T-helper 9 cell (primary cell): ENCODE data around the gene KIR2DL4.
"Not testable (repeated sequence)": the region's sequence is repeated elsewhere in the genome, so short reads cannot be mapped to it uniquely, and the experiment has no call there.

Experiments
- DNase-seq: peaks from one replicate; pipeline ENCODE4 v3.0.0-alpha.2; 2020
- total RNA-seq, 2 donors: gene quantifications; one replicate each; lab custom pipeline; 2026; lab: John Stamatoyannopoulos, UW

The KIR2DL4 gene
- total RNA-seq: 0 reads per million in 2 donors

DNA sequence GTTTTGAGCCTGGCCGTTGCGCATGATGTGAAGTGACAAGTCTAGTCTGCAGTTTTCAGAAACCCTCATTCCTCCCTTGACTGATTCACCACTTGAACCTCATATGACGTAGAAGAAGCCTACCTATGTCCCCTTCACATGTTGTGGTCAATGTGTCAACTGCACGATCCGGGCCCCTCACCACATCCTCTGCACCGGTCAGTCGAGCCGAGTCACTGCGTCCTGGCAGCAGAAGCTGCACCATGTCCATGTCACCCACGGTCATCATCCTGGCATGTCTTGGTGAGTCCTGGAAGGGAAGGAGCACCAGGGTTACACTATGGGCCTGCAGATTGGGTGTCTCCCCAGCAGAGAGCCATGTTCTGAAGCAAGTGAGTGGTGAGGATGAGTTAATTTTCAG, at the start of gene KIR2DL4:
TSS of gene KIR2DL4 (plus strand) at position 201 of the 400 bp plus-strand sequence. CDS start at position 243, 42 bp downstream.
- no peak for DNase-seq

- DNase-seq: not testable (repeated sequence)
Observed at GRCh38 chr19:54756204-54757110, 47.0 kb upstream of the KIR2DL4 start.

- DNase-seq: not testable (repeated sequence)
Observed at GRCh38 chr19:54758577-54758976, 44.8 kb upstream of the KIR2DL4 start.

- DNase-seq: not testable (repeated sequence)
Observed at GRCh38 chr19:54764219-54764618, 39.2 kb upstream of the KIR2DL4 start.

DNA sequence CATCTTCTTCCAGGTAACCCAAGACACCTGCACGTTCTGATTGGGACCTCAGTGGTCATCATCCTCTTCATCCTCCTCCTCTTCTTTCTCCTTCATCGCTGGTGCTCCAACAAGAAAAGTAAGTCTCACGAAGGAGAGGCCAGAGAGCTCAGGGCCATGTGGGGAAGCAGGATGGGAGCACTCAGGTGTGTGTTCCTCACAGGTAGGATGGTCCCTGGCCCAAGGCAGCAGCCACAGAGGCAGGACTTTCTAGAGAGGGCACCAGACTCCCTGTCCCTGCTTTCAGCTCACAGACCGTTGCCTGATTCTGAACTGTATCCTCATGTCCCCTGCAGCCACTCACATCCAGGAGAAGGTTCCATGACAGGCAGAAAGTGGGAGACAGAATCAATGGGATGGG, 36.9 kb upstream of the KIR2DL4 start:
- not testable (repeated sequence) for DNase-seq

DNA sequence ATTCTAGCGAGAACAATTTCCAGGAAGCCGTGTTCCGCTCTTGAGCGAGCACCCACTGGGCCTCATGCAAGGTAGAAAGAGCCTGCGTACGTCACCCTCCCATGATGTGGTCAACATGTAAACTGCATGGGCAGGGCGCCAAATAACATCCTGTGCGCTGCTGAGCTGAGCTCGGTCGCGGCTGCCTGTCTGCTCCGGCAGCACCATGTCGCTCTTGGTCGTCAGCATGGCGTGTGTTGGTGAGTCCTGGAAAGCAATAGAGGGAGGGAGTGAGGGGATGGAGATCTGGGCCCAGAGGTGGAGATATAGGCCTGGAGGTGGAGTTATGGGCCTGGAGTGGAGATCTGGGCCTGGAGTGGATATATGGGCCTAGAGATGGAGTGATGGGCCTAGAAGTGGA, 33.8 kb upstream of the KIR2DL4 start, which contains the start of gene KIR2DL1:
TSS of gene KIR2DL1 (plus strand) at position 148 of the 400 bp plus-strand sequence. CDS start at position 206, 58 bp downstream.
- not testable (repeated sequence) for DNase-seq

DNA sequence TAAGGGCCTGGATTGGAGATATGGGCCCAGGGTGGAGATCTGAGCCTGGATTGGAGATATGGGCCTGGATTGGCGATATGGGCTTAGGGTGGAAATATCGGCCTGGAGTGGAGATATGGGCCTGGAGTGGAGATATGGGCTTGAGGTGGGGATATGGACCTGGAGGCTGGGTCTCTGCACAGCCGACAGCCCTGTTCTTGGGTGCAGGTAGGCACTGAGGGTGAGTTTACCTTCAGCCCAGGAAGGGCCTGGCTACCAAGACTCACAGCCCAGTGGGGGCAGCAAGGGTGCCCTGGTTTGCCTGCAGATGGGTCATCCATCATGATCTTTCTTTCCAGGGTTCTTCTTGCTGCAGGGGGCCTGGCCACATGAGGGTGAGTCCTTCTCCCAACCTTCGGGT, 32.9 kb upstream of the KIR2DL4 start:
- DNase-seq: not testable (repeated sequence)

DNA sequence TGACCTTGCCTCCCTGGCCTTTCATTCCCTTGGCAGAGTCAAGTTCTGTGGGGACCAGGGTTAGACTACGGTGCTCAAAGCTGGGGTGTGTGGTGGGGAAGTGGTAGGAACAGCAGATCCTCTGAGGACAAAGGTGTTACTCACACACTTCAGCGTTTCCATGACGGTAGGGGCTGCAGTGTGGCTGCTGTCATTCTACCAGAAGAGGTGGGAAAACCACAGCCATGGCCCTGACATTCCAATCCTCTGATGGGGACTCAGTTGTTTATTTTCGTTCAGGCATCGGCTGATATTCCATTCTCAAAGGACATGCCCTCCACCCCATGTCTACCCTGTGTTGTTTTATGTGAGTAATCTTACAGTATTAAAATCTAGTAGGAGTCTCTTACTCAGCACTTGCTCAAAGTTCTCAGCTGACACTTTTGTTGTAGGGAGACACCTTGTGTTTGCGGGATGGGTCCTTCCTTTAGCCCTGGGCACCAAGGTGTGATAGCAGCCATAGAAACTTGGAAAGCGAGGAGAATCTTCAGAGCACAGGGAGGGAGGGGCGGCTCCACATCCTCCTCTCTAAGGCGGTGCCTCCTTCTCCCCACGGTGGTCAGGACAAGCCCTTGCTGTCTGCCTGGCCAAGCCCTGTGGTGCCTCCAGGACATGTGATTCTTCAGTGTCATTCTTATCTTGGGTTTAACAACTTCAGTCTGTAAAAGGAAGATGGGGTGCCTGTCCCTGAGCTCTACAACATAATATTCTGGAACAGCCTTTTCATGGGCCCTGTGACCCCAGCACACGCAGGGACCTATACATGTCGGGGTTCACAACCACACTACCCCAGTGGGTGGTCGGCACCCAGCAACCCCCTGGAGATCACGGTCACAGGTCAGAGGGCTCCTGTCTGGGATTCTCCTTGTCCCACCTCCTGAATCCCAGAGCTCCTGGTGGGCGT, 32.1 kb upstream of the KIR2DL4 start:
- not testable (repeated sequence) for DNase-seq

- DNase-seq: not testable (repeated sequence)
Observed at GRCh38 chr19:54772666-54773065, 30.7 kb upstream of the KIR2DL4 start.

GRCh38 chr19:54775095-54775815, 28.2 kb upstream of the KIR2DL4 start:
- not testable (repeated sequence) for DNase-seq

DNA sequence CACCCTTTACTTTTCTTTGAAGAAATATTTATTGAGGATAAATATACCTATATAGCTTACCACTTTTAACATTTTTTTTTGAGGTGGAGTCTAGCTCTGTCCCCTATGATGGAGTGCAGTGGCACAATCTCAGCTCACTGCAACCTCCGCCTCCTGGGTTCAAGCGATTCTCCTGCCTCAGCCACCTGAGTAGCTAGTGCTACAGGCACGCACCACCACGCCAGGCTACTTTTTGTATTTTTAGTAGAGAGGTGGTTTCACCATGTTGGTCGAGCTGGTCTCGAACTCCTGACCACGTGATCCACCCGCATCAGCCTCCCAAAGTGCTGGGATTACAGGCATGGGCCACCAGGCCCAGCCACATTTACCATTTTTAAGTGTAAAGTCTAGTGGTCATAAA, 27.6 kb upstream of the KIR2DL4 start:
- not testable (repeated sequence) for DNase-seq

DNA sequence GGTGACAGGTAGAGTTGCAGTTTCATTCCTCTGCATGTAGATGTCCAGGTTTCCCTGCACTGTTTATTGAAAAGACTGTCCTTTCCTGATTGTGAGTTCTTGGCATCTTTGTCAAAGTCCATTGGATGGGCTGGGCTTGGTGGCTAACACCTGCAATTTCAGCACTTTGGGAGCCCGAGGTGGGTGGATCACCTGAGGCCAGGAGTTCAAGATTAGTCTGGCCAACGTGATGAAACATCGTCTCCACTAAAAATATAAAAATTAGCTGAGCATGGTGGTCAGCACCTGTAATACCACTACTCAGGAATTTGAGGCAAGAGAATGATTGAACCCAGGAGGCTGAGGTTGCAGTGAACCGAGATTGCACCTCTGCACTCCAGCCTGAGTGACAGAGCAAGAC, 25.6 kb upstream of the KIR2DL4 start:
- not testable (repeated sequence) for DNase-seq

DNA sequence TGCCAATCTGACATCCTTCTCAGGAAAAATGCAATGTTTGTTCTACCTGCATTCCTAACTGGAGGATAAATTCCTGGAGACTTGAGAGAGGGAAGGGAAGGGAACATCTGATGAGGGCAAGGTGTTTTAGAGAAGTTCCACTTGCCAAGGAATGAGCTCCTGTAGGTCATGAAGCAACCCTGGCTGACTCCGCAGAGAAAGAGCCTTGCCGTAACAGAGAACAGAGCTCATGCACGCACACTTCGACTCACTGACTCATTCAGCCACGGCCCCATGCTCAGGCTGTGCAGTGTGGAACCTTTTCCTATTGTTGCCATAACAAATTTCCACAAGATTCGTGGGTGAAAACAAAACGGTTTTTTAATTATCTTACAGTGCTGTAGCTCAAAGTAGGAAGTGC, 24.5 kb upstream of the KIR2DL4 start:
- not testable (repeated sequence) for DNase-seq

DNA sequence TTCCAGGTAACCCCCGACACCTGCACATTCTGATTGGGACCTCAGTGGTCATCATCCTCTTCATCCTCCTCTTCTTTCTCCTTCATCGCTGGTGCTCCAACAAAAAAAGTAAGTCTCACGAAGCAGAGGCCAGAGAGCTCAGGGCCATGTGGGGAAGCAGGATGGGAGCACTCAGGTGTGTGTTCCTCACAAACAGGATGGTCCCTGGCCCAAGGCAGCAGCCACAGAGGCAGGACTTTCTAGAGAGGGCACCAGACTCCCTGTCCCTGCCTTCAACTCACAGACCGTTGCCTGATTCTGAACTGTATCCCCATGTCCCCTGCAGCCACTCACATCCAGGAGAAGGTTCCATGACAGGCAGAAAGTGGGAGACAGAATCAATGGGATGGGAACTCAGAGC, 20.5 kb upstream of the KIR2DL4 start:
- not testable (repeated sequence) for DNase-seq

GRCh38 chr19:54786091-54786723, 17.2 kb upstream of the KIR2DL4 start:
- not testable (repeated sequence) for DNase-seq

DNA sequence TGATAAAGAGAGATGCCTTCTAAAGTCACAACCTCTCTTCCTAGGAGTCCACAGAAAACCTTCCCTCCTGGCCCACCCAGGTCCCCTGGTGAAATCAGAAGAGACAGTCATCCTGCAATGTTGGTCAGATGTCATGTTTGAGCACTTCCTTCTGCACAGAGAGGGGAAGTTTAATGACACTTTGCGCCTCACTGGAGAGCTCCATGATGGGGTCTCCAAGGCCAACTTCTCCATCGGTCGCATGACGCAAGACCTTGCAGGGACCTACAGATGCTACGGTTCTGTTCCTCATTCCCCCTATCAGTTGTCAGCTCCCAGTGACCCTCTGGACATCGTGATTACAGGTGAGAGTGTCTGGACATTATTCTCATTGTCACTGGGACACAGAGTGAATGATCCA, 15.3 kb upstream of the KIR2DL4 start:
- not testable (repeated sequence) for DNase-seq

GRCh38 chr19:54790711-54791110, 12.7 kb upstream of the KIR2DL4 start:
- DNase-seq: no peak

DNA sequence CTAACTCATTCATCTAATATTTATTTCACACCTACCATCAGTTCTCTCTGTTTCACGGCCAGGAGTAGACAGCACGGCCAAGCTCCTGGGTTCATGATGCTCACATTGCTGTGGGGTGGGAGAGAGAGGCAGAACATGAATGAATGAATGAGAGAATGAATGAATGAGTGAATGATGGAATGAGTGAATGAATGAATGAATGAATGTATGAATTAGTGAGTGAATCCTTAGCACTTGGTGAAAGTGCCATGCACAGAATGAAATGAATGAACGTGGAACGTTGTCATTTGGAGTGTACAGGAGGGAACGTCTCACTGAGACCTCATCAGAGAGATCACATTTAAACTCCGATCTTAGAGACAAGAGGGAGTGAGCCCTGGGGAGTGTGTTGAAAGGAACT, 11.9 kb upstream of the KIR2DL4 start:
- DNase-seq: no peak

- DNase-seq: no peak
Observed at GRCh38 chr19:54792814-54793213, 10.6 kb upstream of the KIR2DL4 start.

GRCh38 chr19:54795758-54796157, 7.7 kb upstream of the KIR2DL4 start:
- no peak for DNase-seq

DNA sequence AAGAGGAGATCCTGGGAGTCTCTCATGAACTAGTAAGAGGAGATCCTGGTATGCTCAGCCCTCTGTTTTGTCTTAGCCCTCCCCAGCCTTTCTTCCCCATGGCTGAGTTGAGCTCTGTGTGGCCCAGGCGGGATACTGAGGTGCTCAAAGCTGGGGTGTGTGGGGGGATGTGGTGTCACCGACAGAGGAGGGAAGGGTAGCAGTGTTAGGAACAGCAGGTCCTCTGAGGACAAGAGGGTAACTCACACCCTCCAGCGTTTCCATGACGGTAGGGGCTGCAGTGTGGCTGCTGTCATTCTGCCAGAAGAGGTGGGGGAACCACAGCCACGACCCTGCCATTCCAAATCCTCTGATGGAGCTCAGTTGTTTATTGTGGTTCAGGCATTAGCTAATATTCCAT, 691 bp downstream of the KIR2DL4 start:
- no peak for DNase-seq

DNA sequence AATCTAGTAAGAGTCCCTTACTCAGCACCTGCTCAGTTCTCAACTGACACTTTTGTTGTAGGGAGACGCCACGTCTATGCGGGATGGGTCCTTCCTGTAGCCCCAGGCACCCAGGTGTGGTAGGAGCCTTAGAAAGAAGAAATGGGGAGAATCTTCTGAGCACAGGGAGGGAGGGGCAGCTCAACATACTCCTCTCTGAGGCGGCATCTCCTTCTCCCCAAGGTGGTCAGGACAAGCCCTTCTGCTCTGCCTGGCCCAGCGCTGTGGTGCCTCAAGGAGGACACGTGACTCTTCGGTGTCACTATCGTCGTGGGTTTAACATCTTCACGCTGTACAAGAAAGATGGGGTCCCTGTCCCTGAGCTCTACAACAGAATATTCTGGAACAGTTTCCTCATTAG, 1.2 kb downstream of the KIR2DL4 start:
- DNase-seq: no peak
